NCI-H2171 treated with DMSO at 0.1 percent for 48 hours (cell line): ENCODE measurements around the gene STK4.

ENCODE experiments used
- DNase-seq: peaks from one replicate; lab custom pipeline; 2025; lab: John Stamatoyannopoulos, UW

STK4 gene

DNA sequence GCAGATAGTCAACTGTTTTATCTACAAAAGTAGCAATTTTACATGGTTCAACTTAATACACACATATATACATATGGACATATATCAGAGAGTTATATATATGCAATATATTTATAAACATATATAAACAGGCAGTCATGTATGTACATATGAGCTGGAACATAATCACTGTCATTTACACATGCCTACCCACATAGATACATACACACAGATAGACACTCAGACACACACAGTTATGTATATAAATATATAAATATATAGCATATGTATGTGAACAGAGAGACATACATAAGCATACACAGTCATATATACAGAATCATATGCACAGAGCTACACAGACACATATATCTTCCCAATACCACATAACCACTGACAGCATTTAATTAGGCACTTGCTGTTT lies 146.4 kb downstream of the STK4 start:
- no peak for DNase-seq

DNA sequence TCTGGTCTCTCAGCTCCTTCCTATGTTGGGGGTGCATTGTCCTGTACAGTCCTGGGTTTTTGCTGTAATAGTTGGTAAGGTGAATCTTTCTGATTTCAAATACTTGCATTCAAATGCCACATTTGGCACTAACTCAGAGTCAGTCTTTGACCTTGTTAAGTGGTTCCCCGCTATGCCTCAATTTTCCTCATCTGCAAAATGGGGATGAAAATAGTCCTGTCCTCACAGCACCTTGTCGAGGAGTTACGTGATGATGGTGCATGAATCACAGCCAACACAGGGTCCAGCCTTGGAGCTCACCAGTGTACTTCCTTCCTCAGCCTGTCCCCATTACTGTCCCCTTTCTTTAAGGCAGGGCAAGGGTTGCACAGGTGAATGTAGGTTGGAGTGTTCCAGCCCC lies 147.6 kb downstream of the STK4 start:
- no peak for DNase-seq

DNA sequence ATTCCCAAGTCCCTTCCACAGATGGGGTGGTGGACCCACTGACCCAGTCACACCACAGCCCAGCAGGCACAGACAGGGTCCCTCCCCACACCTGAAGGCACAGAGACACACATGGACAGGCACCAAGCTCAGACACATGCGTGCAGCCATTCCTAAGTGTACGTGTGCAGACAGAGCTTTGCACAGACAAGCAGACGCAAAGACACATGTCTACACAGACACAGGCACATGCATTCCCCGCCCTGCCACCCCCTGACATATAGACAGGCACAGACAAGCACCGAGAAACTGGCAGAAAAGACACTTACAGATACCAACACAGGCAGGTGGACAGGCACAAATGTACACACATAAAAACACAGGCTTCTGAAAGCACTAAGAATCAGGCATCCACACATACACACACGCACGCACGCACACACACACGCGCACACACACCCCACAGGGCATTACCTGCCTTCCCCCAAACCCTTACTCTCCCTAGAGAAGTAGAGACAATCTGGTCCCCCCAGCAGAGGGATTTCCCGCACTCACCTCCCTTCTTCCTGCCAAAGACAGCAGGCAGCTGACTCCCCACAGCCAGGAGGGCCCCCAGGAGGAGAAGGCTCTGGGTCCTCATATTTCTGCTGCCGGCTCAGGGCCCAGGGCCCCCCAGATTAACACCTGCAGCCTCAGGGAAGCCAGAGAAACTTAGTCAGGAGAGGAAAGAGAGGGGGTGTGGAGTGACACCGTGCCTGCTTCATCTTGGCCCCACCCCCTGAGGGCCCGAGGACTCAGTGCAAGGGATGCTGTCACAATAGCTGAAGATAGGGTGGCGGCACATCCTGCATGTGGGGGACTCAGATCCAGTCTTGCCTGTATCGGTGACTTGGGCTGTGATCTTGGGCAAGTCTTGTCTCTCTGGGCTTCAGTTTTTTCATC lies 148.4 kb downstream of the STK4 start, which contains the start of gene WFDC5:
WFDC5 (minus strand) TSS at position 710 of the 921 bp plus-strand sequence; CDS start at position 619, 91 bp downstream.
- no peak for DNase-seq

DNA sequence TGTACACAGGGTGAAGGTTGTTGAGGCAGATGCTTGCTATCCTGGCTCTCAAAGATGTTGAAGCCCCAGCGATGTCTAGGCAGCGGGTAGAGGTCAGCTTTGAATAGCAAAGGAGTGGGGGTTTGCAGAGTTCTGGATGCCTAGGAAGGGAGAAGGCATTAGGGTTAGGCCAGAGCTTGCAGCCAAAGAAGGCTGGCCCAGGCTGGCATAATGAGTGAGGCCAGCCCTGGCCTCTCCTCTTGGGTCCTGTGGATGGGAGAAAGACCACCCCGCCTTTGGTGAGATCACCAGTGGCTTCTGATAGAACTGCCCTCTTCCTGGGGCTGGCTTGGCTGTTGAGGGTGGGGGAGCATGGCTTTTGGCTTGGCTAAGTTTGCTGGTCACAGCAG lies 149.1 kb downstream of the STK4 start:
- DNase-seq: no peak

DNA sequence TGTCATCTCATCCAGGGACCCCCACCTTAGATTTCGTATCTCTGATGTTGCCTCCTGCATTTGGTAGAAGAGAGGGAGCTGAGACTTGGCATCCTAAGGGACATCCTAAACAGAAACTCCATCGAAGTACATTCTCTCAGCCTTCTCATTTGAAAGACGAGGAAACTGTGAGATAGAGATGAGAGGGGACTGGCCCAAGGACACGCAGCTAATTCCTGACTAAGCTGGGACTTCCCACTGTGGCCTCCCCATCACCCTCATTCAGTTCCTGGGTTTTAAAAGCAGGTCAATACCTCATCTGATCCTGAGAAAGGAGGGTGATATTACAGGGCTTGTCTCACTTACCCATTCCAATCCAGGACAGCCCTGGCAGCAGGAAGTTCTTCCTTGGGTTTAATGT lies 149.5 kb downstream of the STK4 start:
- DNase-seq: no peak

DNA sequence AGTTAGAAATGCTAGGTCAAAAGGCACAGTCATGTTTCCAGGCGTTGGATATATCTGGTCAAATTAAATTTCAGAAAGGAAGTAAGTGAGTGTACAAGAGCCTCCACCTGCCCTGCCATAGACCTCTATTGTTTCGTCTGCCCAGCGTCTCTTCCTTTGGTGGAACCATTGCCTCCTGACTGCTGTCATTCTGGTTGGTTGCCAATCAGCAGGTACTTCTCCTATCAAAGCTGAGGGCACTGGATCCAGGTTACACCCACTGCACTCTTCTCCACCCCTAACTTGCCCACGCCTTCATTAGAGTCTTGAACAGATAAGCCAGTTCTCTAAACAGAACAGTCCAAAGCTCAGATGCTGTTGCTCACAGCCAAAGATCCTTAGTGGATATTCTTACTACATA lies 151.3 kb downstream of the STK4 start:
- no peak for DNase-seq

DNA sequence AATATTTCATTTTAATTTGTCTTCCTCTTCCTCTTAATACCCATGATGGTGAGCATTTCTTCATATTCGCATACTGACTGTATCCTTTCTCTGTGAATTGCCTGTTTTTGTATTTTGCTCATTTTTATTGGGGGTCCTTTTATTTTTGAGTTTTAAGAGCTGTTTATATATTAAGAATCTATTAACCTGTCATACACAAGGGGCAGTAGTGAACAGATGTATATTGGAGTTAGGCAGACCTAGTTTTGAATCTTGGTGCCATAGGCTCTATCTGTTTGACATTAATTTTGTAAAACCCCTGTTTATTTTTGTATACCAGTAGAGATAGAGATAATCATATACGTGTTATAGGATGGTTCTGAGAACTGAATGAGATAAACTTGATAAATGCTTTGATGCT lies 151.7 kb downstream of the STK4 start:
- DNase-seq: no peak

DNA sequence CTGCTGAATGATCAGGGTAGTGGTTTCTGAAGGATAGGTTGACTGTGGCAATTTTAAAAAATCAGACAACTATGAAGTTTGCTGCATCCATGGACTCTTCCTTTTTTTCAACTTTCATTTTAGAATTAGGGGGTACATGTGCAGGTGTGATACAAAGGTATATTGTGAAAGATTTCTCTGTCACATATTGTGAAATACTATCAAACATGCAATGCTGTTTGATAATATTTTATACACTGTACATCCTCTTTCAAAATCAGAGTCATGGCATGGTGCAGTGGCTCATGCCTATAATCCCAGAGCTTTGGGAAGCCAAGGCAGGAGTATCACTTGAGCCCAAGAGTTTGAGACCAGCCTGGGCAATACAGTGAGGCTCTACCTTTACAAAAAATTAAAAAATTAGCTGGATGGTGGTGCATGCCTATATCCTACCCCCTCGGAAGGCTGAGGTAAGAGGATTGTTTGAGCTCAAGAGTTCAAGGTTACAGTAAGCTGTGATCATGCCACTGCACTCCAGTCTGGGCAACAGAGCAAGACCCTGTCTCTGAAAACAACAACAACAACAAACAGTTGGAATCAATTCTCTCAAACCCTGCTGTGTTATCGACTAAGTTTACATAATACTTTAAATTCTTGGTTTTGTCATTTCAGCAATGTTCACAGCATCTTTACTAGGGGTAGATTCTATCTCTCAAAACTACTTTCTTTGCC lies 153.4 kb downstream of the STK4 start:
- no peak for DNase-seq

DNA sequence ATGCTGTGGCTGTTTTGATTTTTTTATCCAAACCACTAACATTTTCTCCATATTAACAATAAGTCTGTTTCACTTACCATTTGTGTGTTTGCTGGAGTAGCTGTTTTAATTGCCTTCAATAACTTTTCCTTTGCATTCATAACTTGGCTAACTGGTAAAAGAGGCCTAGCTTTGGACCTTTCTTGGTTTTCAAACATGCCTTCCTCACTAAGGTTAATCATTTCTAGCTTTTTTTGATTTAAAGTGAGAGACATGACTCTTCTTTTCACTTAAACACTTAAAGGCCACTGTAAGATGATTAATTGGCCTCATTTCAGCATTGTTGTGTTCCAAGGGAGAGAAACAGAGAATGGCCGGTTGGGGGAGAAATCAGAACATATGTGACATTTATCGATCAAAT lies 155.1 kb downstream of the STK4 start:
- DNase-seq: no peak

DNA sequence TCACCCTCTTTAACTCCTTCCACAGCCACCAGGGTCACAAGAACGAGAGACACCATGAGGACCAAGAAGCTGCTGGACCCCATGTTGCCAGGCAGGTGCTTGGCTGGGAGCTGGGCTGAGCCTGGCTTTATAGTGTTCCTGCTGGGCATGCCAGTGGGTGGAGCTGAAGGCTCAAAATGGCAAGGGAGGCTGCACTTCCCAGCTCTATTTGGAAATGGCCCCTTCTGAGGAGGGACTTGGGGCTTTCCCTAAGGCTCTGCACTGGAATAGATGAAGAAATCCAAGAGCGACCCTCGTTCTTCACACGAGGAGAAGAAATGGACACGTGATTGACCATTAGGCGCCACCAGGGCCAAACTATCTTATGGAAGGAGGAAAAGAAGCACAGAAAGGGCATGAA lies 158.1 kb downstream of the STK4 start, which contains the start of gene WFDC12:
WFDC12 (minus strand) TSS at position 101 of the 400 bp plus-strand sequence; CDS start at position 83, 18 bp downstream.
- no peak for DNase-seq

DNA sequence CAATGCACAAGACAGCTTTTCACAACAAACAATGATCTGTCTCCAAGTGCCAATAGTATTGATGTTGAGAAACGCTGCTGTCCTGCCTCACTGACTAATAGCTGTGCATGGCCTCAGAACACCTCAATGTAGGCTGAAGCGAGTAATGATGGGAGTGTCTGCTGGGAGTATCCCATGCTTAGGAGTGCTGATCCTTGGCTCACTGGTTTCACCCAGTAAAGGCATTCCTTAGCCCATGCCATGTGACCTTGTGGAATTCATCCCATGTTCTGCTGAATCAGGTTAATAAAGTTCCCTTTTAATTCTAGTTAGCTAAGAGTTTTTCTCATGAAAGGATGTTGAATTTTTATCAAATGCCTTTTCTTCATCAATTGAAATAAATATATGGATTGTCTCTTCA lies 161.8 kb downstream of the STK4 start:
- DNase-seq: no peak
